Glutamatergic neuron (in vitro differentiated cells): ENCODE data around the gene BUD31. TPM values are rescaled to one million over a fixed set of nuclear protein-coding genes. Genes with fewer than 3 reads are reported as not detected.

ENCODE experiments used
- DNase-seq: peaks from one replicate; pipeline ENCODE4 v3.0.0; 2022
- H3K27ac Mint-ChIP-seq: one replicate; pipeline ENCODE4 v1.8.0; 2020; ENCODE audit warnings: mild to moderate bottlenecking, mixed read lengths, inconsistent platforms; ENCODE audit not compliant: unreplicated experiment
- H3K27me3 Mint-ChIP-seq: one replicate; pipeline ENCODE4 v1.8.0; 2020; ENCODE audit warnings: mild to moderate bottlenecking, moderate library complexity, mixed read lengths, inconsistent platforms; ENCODE audit not compliant: unreplicated experiment
- H3K36me3 Mint-ChIP-seq: one replicate; pipeline ENCODE4 v1.8.0; 2020; ENCODE audit warnings: mild to moderate bottlenecking, mixed read lengths, inconsistent platforms; ENCODE audit not compliant: unreplicated experiment
- H3K4me1 Mint-ChIP-seq: one replicate; pipeline ENCODE4 v1.8.0; 2020; ENCODE audit warnings: mild to moderate bottlenecking, low read depth, mixed read lengths, inconsistent platforms; ENCODE audit not compliant: unreplicated experiment
- H3K4me3 Mint-ChIP-seq: one replicate; pipeline ENCODE4 v1.8.0; 2020; ENCODE audit warnings: mild to moderate bottlenecking, mixed read lengths, inconsistent platforms; ENCODE audit not compliant: unreplicated experiment
- H3K9me3 Mint-ChIP-seq: one replicate; pipeline ENCODE4 v1.8.0; 2020; ENCODE audit warnings: mild to moderate bottlenecking, moderate library complexity, mixed read lengths, inconsistent platforms; ENCODE audit not compliant: unreplicated experiment
- total RNA-seq: library from RNA; stranded (reverse); fragmentation: NEBNext Ultra II Directional; extraction: Animal tissue kit (Norgen Biotek cat#: 25700); gene quantifications from one replicate; pipeline ENCODE4 v1.2.1, GENCODE V29; 2021; ENCODE audit not compliant: unreplicated experiment
- TF ChIP-seq, protein P1 (sequence below): fragments of 200-600 bp; sonication (generic); IDR thresholded peaks from one replicate; pipeline ENCODE4 v1.5.0; 2021; ENCODE audit not compliant: partially characterized antibody, unreplicated experiment

Gene BUD31
- total RNA-seq, 1 donor from 2014 or later = 73.9 TPM

DNA sequence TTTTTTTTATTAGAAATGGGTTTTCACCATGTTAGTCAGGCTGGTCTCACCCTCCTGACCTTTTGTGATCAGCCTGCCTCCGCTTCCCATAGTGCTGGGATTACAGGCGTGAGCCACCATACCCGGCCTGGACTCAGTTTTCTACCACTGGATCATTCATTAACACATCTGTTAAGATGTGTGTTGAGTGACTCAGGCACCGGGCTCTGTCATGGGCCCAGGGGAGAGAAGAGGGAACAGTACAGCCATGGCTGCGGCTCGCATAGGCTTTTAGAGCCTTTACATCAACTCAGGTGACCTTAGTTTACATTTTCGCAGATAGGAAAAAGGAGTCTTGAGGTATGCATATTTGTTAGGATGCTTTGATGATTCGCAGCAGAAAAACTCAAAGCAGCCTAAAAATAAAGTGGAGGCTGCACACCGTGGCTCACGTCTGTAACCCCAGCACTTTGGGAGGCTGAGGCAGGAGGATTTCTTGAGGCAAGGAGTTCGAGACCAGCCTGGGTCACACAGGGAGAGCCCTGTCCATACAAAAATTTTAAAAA lies 37.3 kb upstream of the BUD31 start:
- no peak overlapping the region for H3K4me3 Mint-ChIP-seq
- peaks cover 4% of the 10 kb centered on the region for H3K27me3 Mint-ChIP-seq
- no peaks in the 10 kb centered on the region for H3K4me1 Mint-ChIP-seq
- peaks cover 4% of the 10 kb centered on the region for H3K9me3 Mint-ChIP-seq
- H3K27ac Mint-ChIP-seq = no peak overlapping the region
- H3K36me3 Mint-ChIP-seq = peaks cover 2% of the 10 kb centered on the region
- no peak for DNase-seq
- TF ChIP-seq, protein P1, sequence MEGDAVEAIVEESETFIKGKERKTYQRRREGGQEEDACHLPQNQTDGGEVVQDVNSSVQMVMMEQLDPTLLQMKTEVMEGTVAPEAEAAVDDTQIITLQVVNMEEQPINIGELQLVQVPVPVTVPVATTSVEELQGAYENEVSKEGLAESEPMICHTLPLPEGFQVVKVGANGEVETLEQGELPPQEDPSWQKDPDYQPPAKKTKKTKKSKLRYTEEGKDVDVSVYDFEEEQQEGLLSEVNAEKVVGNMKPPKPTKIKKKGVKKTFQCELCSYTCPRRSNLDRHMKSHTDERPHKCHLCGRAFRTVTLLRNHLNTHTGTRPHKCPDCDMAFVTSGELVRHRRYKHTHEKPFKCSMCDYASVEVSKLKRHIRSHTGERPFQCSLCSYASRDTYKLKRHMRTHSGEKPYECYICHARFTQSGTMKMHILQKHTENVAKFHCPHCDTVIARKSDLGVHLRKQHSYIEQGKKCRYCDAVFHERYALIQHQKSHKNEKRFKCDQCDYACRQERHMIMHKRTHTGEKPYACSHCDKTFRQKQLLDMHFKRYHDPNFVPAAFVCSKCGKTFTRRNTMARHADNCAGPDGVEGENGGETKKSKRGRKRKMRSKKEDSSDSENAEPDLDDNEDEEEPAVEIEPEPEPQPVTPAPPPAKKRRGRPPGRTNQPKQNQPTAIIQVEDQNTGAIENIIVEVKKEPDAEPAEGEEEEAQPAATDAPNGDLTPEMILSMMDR = no peak

DNA sequence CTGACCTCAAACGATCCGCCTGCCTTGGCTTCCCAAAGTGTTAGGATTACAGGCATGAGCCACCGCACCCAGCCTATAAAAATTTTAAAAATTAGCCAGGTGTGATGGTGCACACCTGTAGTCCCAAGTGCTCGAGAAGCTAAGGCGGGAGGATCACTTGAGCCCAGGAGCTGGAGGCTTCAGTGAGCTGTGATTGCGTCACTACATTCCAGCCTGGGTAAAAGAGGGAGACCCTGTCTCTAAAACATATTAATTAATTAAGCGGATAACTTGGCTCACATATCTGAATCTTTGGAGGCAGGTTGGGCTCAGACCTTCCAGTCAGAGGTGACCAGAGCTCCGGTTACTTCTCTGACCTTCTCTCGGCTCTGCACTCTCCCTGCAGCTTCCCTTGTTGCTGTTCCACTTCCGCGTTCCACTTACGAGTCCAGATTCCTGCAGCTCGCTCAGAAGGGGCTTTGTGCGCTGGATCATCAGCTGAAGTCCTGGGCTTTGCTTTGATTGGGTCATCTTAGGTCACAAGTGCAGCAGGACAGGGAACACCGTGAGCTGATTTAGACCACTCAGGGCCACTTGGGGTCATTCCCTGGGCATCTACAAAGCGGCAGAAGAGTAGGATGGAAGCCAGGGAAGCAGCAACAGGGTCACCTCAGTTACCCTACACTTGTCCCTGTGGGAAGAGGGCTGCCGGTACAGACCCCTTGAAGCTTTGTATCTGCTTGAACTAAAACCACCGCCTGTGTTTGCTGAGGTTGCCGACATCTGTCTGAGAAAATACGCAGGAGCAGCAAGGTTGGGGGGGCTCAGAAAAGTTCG lies 36.3 kb upstream of the BUD31 start:
- Mint-ChIP-seq H3K4me3 (peak overlapping the region; percentile 22), H3K4me1 (no peaks in the 10 kb centered on the region), H3K36me3 (no peaks in the 10 kb centered on the region), H3K27me3 (peaks cover 4% of the 10 kb centered on the region), H3K9me3 (peaks cover 4% of the 10 kb centered on the region), H3K27ac (no peak overlapping the region)
- TF ChIP-seq, protein P1 = no peak
- no peak for DNase-seq

DNA sequence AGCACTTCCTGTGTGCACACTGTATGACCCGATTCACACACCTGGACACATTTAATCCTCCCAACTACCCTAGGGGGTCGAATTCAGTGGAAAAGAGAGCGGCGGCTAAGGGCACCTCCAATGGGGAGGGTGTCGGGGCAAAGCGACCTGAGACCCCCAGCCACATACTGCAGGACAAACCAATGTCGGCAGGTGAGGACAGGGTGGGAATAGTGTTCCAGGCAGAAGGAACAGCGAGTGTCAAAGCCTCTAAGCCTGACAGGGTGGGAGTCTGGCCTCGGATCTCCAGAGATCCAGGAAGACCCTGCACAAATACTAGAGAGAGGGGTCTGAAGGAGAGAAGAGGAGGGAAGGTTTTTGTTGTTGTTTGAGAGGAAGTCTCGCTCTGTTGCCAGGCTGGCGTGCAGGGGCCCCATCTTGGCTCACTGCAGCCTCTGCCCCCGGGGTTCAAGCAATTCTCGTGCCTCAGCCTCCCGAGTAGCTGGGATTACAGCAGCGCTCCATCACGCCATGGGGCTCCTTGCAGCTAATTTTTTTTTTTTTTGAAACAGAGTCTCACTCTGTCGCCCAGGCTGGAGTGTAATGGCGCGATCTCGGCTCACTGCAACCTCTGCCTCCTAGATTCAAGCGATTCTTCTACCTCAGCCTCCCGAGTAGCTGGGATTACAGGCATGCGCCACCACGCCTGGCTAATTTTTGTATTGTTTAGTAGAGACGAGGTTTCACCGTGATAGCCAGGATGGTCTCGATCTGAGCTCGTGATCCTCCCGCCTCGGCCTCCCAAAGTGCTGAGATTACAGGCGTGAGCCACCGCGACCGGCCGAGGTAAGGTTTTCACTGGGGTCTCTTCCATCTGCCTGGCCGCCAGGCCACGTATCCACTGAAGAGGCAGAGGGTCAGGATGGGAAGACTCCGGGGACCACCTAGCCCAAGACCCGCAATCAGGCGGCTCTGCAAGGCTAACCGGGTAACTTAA lies 35.4 kb upstream of the BUD31 start:
- Mint-ChIP-seq H3K27me3 (peaks cover 4% of the 10 kb centered on the region), H3K36me3 (no peaks in the 10 kb centered on the region), H3K4me3 (peak overlapping the region; percentile 75), H3K9me3 (peaks cover 4% of the 10 kb centered on the region), H3K27ac (no peak overlapping the region), H3K4me1 (no peaks in the 10 kb centered on the region)
- no peak for DNase-seq
- TF ChIP-seq, protein P1 = no peak

DNA sequence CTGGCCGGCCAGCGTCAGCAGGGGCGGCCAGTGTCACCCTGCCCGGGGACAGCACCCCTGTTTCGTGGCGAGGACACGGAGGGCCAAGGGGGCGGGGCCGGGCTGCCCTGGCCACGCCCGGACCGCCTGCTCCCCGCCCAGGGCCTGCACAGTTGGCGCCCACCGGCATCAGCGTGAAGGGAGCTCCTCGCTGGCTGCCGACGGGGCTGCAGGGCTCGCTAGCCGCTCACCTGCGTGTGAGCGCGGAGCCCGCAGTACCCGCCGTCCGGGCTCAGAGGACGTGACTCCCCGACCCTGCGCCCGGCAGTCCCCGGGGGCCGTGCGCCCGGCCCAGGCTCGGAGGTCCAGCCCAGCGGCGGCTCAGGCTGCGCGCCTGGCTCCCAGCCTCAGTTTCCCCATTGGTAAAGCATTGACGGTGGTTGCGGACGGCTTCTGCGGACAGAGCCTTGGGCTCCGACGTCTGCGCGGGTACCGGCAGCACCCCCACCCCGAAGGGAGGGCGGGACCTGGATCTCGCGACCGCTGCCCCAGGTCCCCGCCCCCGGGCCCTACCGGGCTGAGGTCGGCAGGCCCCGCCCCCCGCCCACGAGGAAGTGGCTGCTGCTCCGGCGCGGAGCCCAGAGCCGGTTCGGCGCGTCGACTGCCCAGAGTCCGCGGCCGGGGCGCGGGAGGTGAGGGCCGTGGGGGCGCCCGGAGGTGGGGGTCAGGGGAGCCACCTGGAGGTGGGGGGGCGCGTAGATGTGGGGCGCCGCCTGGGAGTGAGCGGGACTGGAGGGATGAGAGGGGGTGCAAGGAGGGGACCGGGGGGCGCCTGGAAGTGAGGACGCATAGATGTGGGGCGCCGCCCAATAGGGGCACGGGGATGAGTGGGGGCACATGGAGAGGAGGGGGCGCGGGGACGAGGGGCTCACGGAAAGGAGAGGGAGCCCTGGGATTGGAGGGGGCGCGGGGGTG lies 34.4 kb upstream of the BUD31 start, which contains the start of gene ARPC1B:
Gene ARPC1B (plus strand): TSS at position 620 of the 954 bp plus-strand sequence. CDS start 10,985 bp downstream, outside the sequence.
- H3K9me3 Mint-ChIP-seq = peaks cover 4% of the 10 kb centered on the region
- H3K27me3 Mint-ChIP-seq = peaks cover 4% of the 10 kb centered on the region
- H3K4me3 Mint-ChIP-seq = peak within 1 kb of the TSS; percentile 75
- H3K36me3 Mint-ChIP-seq = no peaks in the 10 kb centered on the region
- TF ChIP-seq, protein P1 = no peak
- H3K27ac Mint-ChIP-seq = no peak within 1 kb of the TSS
- no peaks in the 10 kb centered on the region for H3K4me1 Mint-ChIP-seq
- peak; percentile 62 for DNase-seq
